Measurements from ENCODE around the gene CSGALNACT2. TPM values are rescaled to one million over a fixed set of nuclear protein-coding genes. Genes with fewer than 3 reads are reported as not detected.

CSGALNACT2 gene
- total and polyA plus RNA-seq, 2 experiments from 2014 or later = 7.7 to 13.9 TPM

DNA sequence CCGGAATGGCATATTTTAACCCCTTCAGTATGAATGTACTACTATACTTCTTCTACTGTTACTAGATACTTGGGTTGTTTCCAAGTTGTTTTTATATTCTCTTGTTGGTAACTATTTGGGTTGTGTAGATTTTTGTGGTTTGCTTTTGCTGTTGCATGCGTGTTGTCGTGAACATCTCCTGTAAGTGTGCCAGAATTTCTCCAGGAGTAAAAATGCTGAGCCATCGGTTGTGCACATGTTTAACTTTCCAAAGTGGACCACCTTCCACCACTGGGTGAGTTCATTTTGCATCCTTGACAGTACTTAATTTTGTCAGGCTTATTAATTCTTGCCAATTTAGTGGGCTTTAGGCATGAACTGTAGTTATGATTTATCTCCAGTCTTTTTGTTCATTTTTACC, 47.9 kb downstream of the CSGALNACT2 start:
- Histone ChIP-seq H2AFZ (no peak overlapping the region), H3K9me2 (replicated peaks; ENCODE audit: insufficient read depth) (no peaks in the 10 kb centered on the region), H3K4me2 (no peak overlapping the region), H3K9me3 (ENCODE audit: low read depth) (no peaks in the 10 kb centered on the region), H3K4me1 (ENCODE audit: insufficient read depth) (no peaks in the 10 kb centered on the region), H3K36me3 (replicated peaks; ENCODE audit: insufficient read depth, low read depth) (no peaks in the 10 kb centered on the region), H4K20me1 (ENCODE audit: insufficient read depth, poor library complexity, severe bottlenecking) (no peaks in the 10 kb centered on the region), H3K27ac (no peak overlapping the region), H3K27me3 (no peaks in the 10 kb centered on the region), H3K4me3 (no peak overlapping the region), H3K79me2 (no peaks in the 10 kb centered on the region)
- no peak for DNase-seq (ENCODE audit: low spot score)
- TF ChIP-seq EZH2 (IDR thresholded peaks at IDR 0.05; ENCODE audit: borderline replicate concordance) (no peak), EZH2phosphoT487 (IDR thresholded peaks at IDR 0.05; ENCODE audit: low read depth, severe bottlenecking, unreplicated experiment) (no peak)
- TF ChIP-seq, protein P1, sequence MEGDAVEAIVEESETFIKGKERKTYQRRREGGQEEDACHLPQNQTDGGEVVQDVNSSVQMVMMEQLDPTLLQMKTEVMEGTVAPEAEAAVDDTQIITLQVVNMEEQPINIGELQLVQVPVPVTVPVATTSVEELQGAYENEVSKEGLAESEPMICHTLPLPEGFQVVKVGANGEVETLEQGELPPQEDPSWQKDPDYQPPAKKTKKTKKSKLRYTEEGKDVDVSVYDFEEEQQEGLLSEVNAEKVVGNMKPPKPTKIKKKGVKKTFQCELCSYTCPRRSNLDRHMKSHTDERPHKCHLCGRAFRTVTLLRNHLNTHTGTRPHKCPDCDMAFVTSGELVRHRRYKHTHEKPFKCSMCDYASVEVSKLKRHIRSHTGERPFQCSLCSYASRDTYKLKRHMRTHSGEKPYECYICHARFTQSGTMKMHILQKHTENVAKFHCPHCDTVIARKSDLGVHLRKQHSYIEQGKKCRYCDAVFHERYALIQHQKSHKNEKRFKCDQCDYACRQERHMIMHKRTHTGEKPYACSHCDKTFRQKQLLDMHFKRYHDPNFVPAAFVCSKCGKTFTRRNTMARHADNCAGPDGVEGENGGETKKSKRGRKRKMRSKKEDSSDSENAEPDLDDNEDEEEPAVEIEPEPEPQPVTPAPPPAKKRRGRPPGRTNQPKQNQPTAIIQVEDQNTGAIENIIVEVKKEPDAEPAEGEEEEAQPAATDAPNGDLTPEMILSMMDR (IDR thresholded peaks at IDR 0.05; ENCODE audit: poor library complexity) = no peak
- WGBS (ENCODE audit: low lambda C conversion rate, missing lambda C conversion rate) = 96% methylated on average over 4 of the region's 4 CpGs

DNA sequence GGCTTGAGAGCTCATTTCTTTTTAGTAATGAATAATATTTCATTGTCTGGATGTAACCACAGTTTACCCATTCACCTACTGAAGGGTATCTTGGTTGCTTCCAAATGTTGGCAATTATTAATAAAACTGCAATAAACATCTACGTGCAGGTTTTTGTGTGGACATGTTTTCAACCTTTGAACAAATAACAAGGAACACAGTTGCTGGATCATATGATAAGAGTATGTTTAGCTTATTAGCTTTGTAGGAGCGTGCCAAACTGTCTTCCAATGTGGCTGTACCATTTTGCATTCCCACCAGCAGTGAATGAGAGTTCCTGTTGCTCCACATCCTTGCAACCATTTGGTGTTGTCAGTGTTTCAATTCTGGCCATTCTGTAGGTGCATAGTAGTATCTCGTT, 49.0 kb downstream of the CSGALNACT2 start:
- Histone ChIP-seq H3K27ac (no peak overlapping the region), H3K9me2 (replicated peaks; ENCODE audit: insufficient read depth) (no peaks in the 10 kb centered on the region), H3K4me1 (ENCODE audit: insufficient read depth) (no peaks in the 10 kb centered on the region), H2AFZ (no peak overlapping the region), H4K20me1 (ENCODE audit: insufficient read depth, poor library complexity, severe bottlenecking) (no peaks in the 10 kb centered on the region), H3K27me3 (no peaks in the 10 kb centered on the region), H3K36me3 (replicated peaks; ENCODE audit: insufficient read depth, low read depth) (no peaks in the 10 kb centered on the region), H3K79me2 (no peaks in the 10 kb centered on the region), H3K4me2 (no peak overlapping the region), H3K4me3 (no peak overlapping the region), H3K9me3 (ENCODE audit: low read depth) (no peaks in the 10 kb centered on the region)
- TF ChIP-seq EZH2phosphoT487 (IDR thresholded peaks at IDR 0.05; ENCODE audit: low read depth, severe bottlenecking, unreplicated experiment) (no peak), EZH2 (IDR thresholded peaks at IDR 0.05; ENCODE audit: borderline replicate concordance) (no peak)
- TF ChIP-seq, protein P1 (IDR thresholded peaks at IDR 0.05; ENCODE audit: poor library complexity) = no peak
- 92% methylated on average over 3 of the region's 3 CpGs for WGBS (ENCODE audit: low lambda C conversion rate, missing lambda C conversion rate)
- DNase-seq (ENCODE audit: low spot score) = no peak

DNA sequence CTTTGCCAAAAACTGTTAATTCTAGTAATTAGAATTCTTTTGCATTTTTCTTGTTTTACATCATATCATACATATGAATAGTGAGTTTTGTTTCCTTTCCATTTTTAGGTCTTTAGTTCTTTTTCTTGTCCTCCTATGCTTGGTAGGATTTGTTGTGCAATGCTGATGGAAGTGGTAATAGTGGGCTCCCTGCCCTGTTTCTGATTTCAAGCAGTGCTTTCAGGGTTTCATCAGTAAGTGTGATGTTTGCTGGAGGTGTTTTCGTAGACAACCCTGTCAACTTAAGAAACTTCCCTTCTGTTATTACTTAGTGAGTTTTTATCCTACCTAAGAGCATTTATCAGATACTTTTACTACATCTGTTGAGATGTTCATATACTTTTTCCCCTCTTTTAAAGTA, 50.5 kb downstream of the CSGALNACT2 start:
- 93% methylated on average over 1 of the region's 1 CpG for WGBS (ENCODE audit: low lambda C conversion rate, missing lambda C conversion rate)
- Histone ChIP-seq H3K4me2 (no peak overlapping the region), H3K4me1 (ENCODE audit: insufficient read depth) (no peaks in the 10 kb centered on the region), H3K4me3 (no peak overlapping the region), H4K20me1 (ENCODE audit: insufficient read depth, poor library complexity, severe bottlenecking) (no peaks in the 10 kb centered on the region), H3K9me3 (ENCODE audit: low read depth) (no peaks in the 10 kb centered on the region), H3K27me3 (no peaks in the 10 kb centered on the region), H3K36me3 (replicated peaks; ENCODE audit: insufficient read depth, low read depth) (no peaks in the 10 kb centered on the region), H3K79me2 (no peaks in the 10 kb centered on the region), H2AFZ (no peak overlapping the region), H3K27ac (no peak overlapping the region), H3K9me2 (replicated peaks; ENCODE audit: insufficient read depth) (no peaks in the 10 kb centered on the region)
- TF ChIP-seq EZH2 (IDR thresholded peaks at IDR 0.05; ENCODE audit: borderline replicate concordance) (no peak), EZH2phosphoT487 (IDR thresholded peaks at IDR 0.05; ENCODE audit: low read depth, severe bottlenecking, unreplicated experiment) (no peak)
- TF ChIP-seq, protein P1 (IDR thresholded peaks at IDR 0.05; ENCODE audit: poor library complexity) = no peak
- DNase-seq (ENCODE audit: low spot score) = no peak

DNA sequence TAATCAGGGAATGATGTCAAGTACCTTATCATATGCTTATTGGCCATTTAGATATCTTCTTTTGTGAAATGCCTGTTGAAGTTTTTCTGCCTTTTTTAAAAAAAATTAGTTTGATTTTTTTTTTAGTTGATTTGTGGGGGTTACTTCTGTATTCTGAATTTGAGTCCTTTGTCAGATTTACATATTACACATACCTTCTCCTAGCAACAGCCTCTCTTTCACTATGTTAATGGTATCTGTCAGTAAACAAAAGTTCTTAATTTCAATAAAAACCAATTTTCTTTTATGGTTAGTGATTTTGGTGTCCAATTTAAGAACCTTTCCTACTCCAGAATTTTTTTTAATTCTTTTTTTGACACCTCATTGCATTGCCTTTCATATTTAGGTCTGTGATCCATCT, 52.0 kb downstream of the CSGALNACT2 start:
- no peaks in the 10 kb centered on the region for H4K20me1 ChIP-seq (ENCODE audit: insufficient read depth, poor library complexity, severe bottlenecking)

More for the DNA sequence above, 52.0 kb downstream of the CSGALNACT2 start:
- Histone ChIP-seq H3K79me2 (no peaks in the 10 kb centered on the region), H3K9me3 (ENCODE audit: low read depth) (no peaks in the 10 kb centered on the region), H3K4me2 (no peak overlapping the region), H3K27ac (no peak overlapping the region), H2AFZ (no peak overlapping the region), H3K27me3 (no peaks in the 10 kb centered on the region), H3K36me3 (replicated peaks; ENCODE audit: insufficient read depth, low read depth) (no peaks in the 10 kb centered on the region), H3K4me3 (no peak overlapping the region), H3K4me1 (ENCODE audit: insufficient read depth) (no peaks in the 10 kb centered on the region), H3K9me2 (replicated peaks; ENCODE audit: insufficient read depth) (no peaks in the 10 kb centered on the region)
- TF ChIP-seq EZH2 (IDR thresholded peaks at IDR 0.05; ENCODE audit: borderline replicate concordance) = no peak
- TF ChIP-seq EZH2phosphoT487 (IDR thresholded peaks at IDR 0.05; ENCODE audit: low read depth, severe bottlenecking, unreplicated experiment) = no peak
- TF ChIP-seq, protein P1 (IDR thresholded peaks at IDR 0.05; ENCODE audit: poor library complexity) = no peak
- DNase-seq (ENCODE audit: low spot score) = no peak
